Glutamatergic neuron (in vitro differentiated cells): Measurements from ENCODE around the gene PTPN13. TPM values are rescaled to one million over a fixed set of nuclear protein-coding genes. Genes with fewer than 3 reads are reported as not detected.

ENCODE experiments used
- DNase-seq: peaks from one replicate; pipeline ENCODE4 v3.0.0; 2022
- H3K27ac Mint-ChIP-seq: one replicate; pipeline ENCODE4 v1.8.0; 2020; ENCODE audit warnings: mild to moderate bottlenecking, mixed read lengths, inconsistent platforms; ENCODE audit not compliant: unreplicated experiment
- H3K27me3 Mint-ChIP-seq: one replicate; pipeline ENCODE4 v1.8.0; 2020; ENCODE audit warnings: mild to moderate bottlenecking, moderate library complexity, mixed read lengths, inconsistent platforms; ENCODE audit not compliant: unreplicated experiment
- H3K36me3 Mint-ChIP-seq: one replicate; pipeline ENCODE4 v1.8.0; 2020; ENCODE audit warnings: mild to moderate bottlenecking, mixed read lengths, inconsistent platforms; ENCODE audit not compliant: unreplicated experiment
- H3K4me1 Mint-ChIP-seq: one replicate; pipeline ENCODE4 v1.8.0; 2020; ENCODE audit warnings: mild to moderate bottlenecking, low read depth, mixed read lengths, inconsistent platforms; ENCODE audit not compliant: unreplicated experiment
- H3K4me3 Mint-ChIP-seq: one replicate; pipeline ENCODE4 v1.8.0; 2020; ENCODE audit warnings: mild to moderate bottlenecking, mixed read lengths, inconsistent platforms; ENCODE audit not compliant: unreplicated experiment
- H3K9me3 Mint-ChIP-seq: one replicate; pipeline ENCODE4 v1.8.0; 2020; ENCODE audit warnings: mild to moderate bottlenecking, moderate library complexity, mixed read lengths, inconsistent platforms; ENCODE audit not compliant: unreplicated experiment
- total RNA-seq: library from RNA; stranded (reverse); fragmentation: NEBNext Ultra II Directional; extraction: Animal tissue kit (Norgen Biotek cat#: 25700); gene quantifications from one replicate; pipeline ENCODE4 v1.2.1, GENCODE V29; 2021; ENCODE audit not compliant: unreplicated experiment
- TF ChIP-seq, protein P1 (sequence below): fragments of 200-600 bp; sonication (generic); IDR thresholded peaks from one replicate; pipeline ENCODE4 v1.5.0; 2021; ENCODE audit not compliant: partially characterized antibody, unreplicated experiment

PTPN13 gene
- total RNA-seq, 1 donor from 2014 or later, result 44.1 TPM

DNA sequence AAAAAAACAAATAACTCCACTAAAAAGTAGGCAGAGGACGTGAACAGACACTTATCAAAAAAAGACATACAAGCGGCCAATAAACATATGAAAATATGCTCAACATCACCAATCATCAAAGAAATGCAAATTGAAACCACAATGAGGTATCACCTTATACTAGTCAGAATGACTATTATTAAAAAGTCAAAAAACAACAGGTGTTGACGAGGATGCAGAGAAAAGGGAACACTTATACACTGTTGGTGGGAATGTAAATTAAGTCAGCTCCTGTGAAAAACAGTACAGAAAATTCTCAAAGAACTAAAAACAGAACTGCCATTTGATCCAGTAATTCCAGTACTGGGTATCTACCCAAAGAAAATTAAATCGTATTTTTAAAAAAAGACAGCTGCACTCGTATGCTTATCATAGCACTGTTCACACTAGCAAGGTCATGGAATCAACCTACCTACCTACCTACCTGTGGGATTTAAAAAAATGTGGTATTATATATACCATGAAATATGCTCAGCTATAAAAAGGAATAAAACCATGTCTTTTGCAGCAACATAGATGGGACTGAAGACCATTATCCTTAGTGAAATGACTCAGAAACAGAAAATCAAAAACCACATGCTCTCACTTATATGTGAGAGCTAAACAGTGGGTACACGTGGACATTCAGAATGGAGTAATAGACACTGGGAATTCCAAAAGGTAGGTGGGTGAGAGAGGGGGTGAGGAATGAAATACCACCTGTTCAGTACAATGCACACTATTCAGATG lies 24.8 kb upstream of the PTPN13 start:
- Mint-ChIP-seq H3K36me3 (no peaks in the 10 kb centered on the region), H3K27me3 (peaks cover 5% of the 10 kb centered on the region), H3K4me1 (peaks cover 7% of the 10 kb centered on the region), H3K27ac (no peak overlapping the region), H3K4me3 (no peak overlapping the region), H3K9me3 (no peaks in the 10 kb centered on the region)
- DNase-seq, result no peak
- TF ChIP-seq, protein P1, sequence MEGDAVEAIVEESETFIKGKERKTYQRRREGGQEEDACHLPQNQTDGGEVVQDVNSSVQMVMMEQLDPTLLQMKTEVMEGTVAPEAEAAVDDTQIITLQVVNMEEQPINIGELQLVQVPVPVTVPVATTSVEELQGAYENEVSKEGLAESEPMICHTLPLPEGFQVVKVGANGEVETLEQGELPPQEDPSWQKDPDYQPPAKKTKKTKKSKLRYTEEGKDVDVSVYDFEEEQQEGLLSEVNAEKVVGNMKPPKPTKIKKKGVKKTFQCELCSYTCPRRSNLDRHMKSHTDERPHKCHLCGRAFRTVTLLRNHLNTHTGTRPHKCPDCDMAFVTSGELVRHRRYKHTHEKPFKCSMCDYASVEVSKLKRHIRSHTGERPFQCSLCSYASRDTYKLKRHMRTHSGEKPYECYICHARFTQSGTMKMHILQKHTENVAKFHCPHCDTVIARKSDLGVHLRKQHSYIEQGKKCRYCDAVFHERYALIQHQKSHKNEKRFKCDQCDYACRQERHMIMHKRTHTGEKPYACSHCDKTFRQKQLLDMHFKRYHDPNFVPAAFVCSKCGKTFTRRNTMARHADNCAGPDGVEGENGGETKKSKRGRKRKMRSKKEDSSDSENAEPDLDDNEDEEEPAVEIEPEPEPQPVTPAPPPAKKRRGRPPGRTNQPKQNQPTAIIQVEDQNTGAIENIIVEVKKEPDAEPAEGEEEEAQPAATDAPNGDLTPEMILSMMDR, result no peak

- Mint-ChIP-seq H3K9me3 (peaks cover 1% of the 10 kb centered on the region), H3K27ac (no peak overlapping the region), H3K4me1 (no peaks in the 10 kb centered on the region), H3K4me3 (no peak overlapping the region), H3K36me3 (no peaks in the 10 kb centered on the region), H3K27me3 (no peaks in the 10 kb centered on the region)
- TF ChIP-seq, protein P1, result no peak
- DNase-seq, result no peak
Observed at GRCh38 chr4:86579941-86580340, 14.2 kb upstream of the PTPN13 start.

GRCh38 chr4:86582410-86582809 lies 11.7 kb upstream of the PTPN13 start:
- DNase-seq, result no peak
- Mint-ChIP-seq H3K36me3 (no peaks in the 10 kb centered on the region), H3K4me3 (no peak overlapping the region), H3K27me3 (no peaks in the 10 kb centered on the region), H3K4me1 (peaks cover 4% of the 10 kb centered on the region), H3K9me3 (no peaks in the 10 kb centered on the region), H3K27ac (no peak overlapping the region)
- TF ChIP-seq, protein P1, result no peak

DNA sequence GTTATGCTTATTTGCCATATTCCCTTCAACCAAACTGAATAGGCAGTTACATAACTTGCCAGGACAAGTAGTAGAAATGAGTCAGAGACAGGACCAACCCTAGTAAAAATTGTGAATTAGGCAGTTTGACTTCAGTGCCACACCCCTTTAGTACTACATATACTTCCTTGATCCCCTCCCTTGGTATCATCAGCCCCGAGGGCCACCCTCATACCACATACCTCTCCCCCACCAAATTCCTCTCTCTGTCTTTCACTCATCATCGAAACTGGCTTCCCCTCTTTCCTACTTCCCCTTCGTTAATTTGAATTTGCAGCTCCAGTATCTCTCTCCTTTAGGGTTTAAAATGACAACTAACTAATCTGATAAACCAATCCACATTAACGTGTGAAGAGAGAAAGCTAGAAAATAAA lies 7.9 kb upstream of the PTPN13 start:
- DNase-seq, result no peak
- Mint-ChIP-seq H3K4me3 (no peak overlapping the region), H3K9me3 (no peaks in the 10 kb centered on the region), H3K4me1 (peaks cover 6% of the 10 kb centered on the region), H3K36me3 (no peaks in the 10 kb centered on the region), H3K27me3 (no peaks in the 10 kb centered on the region), H3K27ac (no peak overlapping the region)
- TF ChIP-seq, protein P1, result no peak

- TF ChIP-seq, protein P1, result no peak
- Mint-ChIP-seq H3K4me1 (peaks cover 6% of the 10 kb centered on the region), H3K27ac (no peak overlapping the region), H3K36me3 (no peaks in the 10 kb centered on the region), H3K9me3 (no peaks in the 10 kb centered on the region), H3K4me3 (no peak overlapping the region), H3K27me3 (no peaks in the 10 kb centered on the region)
- no peak for DNase-seq
Observed at GRCh38 chr4:86586626-86587380, 7.3 kb upstream of the PTPN13 start.
